Tibial nerve (tissue), 4 donors: Measurements from ENCODE around the gene FAM83F. TPM values are rescaled to one million over a fixed set of nuclear protein-coding genes. Genes with fewer than 3 reads are reported as not detected.
A peak's percentile ranks its signal among the peaks of the same experiment; 100 is the strongest.
"Not testable (repeated sequence)": the region's sequence is repeated elsewhere in the genome, so short reads cannot be mapped to it uniquely, and the experiment has no call there.

Experiments used
- DNase-seq, 2 donors: peaks; one replicate each; pipeline ENCODE4 v3.0.0-alpha.2; 2019; ENCODE audit warnings: low spot score in 2 of 2
- H3K27ac ChIP-seq, 4 donors: fragments of 200-600 bp; sonication (generic) in 3 of 4; one replicate each; pipeline ENCODE4 v1.5.1; 2017 to 2019; ENCODE audit warnings: mild to moderate bottlenecking in 1 of 4
- H3K27me3 ChIP-seq, 2 donors: fragments of 200-600 bp; sonication (generic) in 1 of 2; one replicate each; pipeline versions ENCODE4 v1.5.1 to v1.6.0; 2017 to 2019
- H3K36me3 ChIP-seq, 3 donors: fragments of 200-600 bp; sonication (generic); one replicate each; pipeline ENCODE4 v1.5.1; 2018 to 2019
- H3K4me1 ChIP-seq, 4 donors: fragments of 200-600 bp; sonication (generic) in 3 of 4; one replicate each; pipeline ENCODE4 v1.5.1; 2017 to 2019
- H3K4me3 ChIP-seq, 4 donors: fragments of 200-600 bp; sonication (generic) in 3 of 4; one replicate each; pipeline ENCODE4 v1.5.1; 2017 to 2019; ENCODE audit warnings: mild to moderate bottlenecking in 1 of 4, moderate library complexity in 1 of 4
- H3K9me3 ChIP-seq, 4 donors: fragments of 200-600 bp; sonication (generic) in 3 of 4; one replicate each; pipeline ENCODE4 v1.5.1; 2017 to 2019
- EP300 ChIP-seq, 2 donors: sonication (generic); formaldehyde crosslinking; IDR thresholded peaks; one replicate each; pipeline ENCODE4 v1.6.1; 2017; ENCODE audit warnings: antibody characterized with exemption in 2 of 2, mild to moderate bottlenecking in 1 of 2
- POLR2A ChIP-seq, 2 donors: fragments of 450-650 bp; IDR thresholded peaks; one replicate each; pipeline ENCODE4 v1.6.1; 2017; ENCODE audit warnings: antibody characterized with exemption in 2 of 2, mild to moderate bottlenecking in 2 of 2, moderate library complexity in 2 of 2
- WGBS, 2 donors: methylation state at CpG; one replicate each; pipeline ENCODE4 v1.1.5; 2018; 5-methylcytosine and 5-hydroxymethylcytosine counted together
- total RNA-seq, 4 donors: library from RNA; depleted of rRNA; stranded (reverse); fragments of >200 nt; gene quantifications; one replicate each; pipeline ENCODE4 v1.1.0, GENCODE V29; 2016
- TF ChIP-seq, protein P1 (sequence below), 5 experiments: fragments of 200-600 bp in 3 of 5; fragments of 450-650 bp in 2 of 5; sonication (generic) in 3 of 5; IDR thresholded peaks; one replicate each; pipeline ENCODE4 v1.5.1; 2016 to 2019; ENCODE audit warnings: antibody characterized with exemption in 5 of 5, mild to moderate bottlenecking in 3 of 5, moderate library complexity in 2 of 5

FAM83F gene
- total RNA-seq, 4 donors from 2014 or later: 8.2 to 11.2 (median 9.8) TPM

DNA sequence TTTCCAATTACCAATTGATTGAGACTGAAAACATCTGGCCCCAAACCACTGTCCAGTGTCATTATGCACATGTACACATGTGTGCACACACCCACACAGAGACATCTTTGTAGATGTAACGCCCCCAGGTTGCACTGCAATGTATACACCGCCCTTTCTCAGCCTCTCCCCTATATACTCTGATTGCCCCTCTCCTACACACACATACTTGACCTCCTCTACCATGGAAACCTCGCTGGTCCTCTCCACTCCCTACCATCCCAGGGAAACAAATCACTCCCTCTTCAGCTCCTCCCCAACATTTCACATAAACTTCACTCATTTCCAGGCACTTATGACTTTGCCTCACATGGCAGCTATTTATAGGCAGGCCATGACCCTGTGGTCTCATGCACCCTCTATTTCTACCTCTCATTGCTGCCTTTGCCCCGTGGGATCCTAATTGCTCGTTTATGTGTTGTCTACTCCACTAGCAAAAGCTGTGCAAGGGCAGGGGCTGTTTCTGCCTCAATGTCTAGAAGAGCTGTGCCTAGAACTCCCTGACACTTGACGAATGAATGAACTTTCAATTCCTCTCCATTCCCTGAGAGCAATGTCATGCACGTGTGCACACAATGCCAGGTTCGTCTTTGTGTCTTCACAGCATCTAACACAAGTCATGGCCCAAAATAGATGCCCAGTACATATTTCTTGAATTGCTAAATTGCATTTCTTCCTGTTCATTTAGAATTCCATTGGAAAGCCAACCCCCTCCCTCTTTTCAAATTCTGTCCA lies 44.6 kb upstream of the FAM83F start:
- H3K27ac ChIP-seq: peak overlapping the region in 1 of 4 donors; percentile 20
- 73 to 79% methylated on average over 8 of the region's 8 CpGs for WGBS, 2 donors
- no peaks in the 10 kb centered on the region for H3K27me3 ChIP-seq
- DNase-seq: no peak
- no peak for TF ChIP-seq POLR2A (IDR thresholded peaks at IDR 0.05)
- peaks cover 0 to 47% (median 14%) of the 10 kb centered on the region in 4 donors for H3K4me1 ChIP-seq
- H3K4me3 ChIP-seq: no peak overlapping the region
- no peaks in the 10 kb centered on the region for H3K36me3 ChIP-seq
- H3K9me3 ChIP-seq: peaks cover 0 to 5% (median 0%) of the 10 kb centered on the region in 4 donors

DNA sequence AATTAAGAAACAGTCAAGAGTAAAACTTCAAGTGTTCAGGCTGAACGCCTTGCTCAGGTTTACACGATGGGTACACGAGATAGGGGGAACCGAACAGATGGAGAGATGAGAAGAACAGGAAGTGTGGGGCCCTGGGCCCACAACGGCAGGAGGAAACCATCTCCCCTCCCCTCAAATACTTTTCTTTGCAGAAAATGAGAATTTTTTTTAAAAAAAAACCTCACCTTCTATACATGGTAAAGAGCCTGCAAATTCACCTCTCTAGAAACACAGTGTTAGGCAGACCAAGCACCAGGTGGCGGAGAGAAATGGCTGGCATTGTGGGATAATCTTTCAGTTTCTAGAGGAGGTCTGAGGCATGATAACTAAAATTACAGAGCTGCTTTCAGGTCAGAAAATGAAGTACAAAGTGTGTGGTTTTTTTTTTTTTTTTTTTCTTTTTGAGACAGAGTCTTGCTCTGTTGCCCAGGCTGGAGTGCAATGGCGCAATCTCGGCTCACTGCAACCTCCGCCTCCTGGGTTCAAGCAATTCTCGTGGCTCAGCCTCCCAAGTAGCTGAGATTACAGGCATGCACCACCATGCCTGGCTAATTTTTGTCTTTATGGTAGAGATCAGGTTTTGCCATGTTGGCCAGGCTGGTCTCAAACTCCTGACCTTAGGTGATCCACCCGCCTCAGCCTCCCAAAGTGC lies 43.0 kb upstream of the FAM83F start:
- Histone ChIP-seq H3K27ac (peak overlapping the region in 1 of 4 donors; percentile 54), H3K4me1 (peaks cover 0 to 48% (median 12%) of the 10 kb centered on the region in 4 donors)
- 83 to 89% methylated on average over 11 of the region's 11 CpGs for WGBS, 2 donors
- not testable (repeated sequence) for DNase-seq, H3K27me3 ChIP-seq, H3K9me3 ChIP-seq, H3K36me3 ChIP-seq, H3K4me3 ChIP-seq

DNA sequence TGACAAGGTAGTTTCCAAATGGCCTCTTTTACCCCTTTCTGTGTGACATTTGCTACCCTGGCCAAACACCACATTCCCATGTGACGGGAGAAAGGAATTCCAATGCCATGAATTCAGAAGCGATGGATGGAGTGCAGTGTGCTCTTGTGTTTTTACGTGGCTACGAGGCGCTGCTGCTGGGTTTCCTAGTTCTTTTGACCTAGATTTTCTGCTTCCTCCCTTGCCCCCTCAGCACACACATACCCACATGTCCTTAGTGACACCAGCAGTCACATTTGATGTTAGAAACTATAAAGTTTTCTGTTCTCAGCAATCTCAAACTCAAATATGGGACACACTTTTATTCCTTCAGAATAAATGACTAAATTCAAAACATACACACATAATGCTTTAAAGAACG lies 42.4 kb upstream of the FAM83F start:
- 67 to 70% methylated on average over 6 of the region's 6 CpGs for WGBS, 2 donors
- peak overlapping the region in 1 of 4 donors; percentile 54 for H3K27ac ChIP-seq
- no peaks in the 10 kb centered on the region for H3K27me3 ChIP-seq
- TF ChIP-seq EP300 (IDR thresholded peaks at IDR 0.05) (no peak), POLR2A (IDR thresholded peaks at IDR 0.05) (no peak)
- no peak for DNase-seq
- H3K9me3 ChIP-seq: peaks cover 0 to 7% (median 0%) of the 10 kb centered on the region in 4 donors
- no peaks in the 10 kb centered on the region for H3K36me3 ChIP-seq
- no peak overlapping the region for H3K4me3 ChIP-seq
- peaks cover 0 to 46% (median 9%) of the 10 kb centered on the region in 4 donors for H3K4me1 ChIP-seq

DNA sequence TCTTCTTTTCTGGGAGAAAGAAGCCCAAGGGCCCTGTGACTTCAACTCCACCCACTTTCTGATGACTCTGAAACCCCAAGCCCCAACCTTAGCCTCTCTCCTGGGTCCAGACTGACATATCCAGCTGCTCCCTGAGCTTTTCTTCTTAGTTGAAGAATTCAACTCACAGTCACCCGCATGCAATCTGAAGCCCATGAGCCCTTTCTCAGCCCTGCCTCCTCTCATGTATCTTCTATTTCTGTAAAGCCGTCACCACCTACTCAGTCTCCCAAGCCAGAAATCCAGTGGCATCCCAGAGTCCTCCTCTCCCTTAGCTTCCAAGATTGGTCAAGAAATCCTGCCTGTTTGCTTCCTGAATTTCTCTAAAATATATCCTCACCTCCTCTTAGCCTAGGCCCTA lies 41.7 kb upstream of the FAM83F start:
- Histone ChIP-seq H3K27ac (peak overlapping the region in 2 of 4 donors; percentile 83 to 85), H3K4me3 (no peak overlapping the region), H3K4me1 (peaks cover 0 to 42% (median 8%) of the 10 kb centered on the region in 4 donors), H3K9me3 (peaks cover 0 to 7% (median 0%) of the 10 kb centered on the region in 4 donors), H3K27me3 (no peaks in the 10 kb centered on the region), H3K36me3 (no peaks in the 10 kb centered on the region)
- TF ChIP-seq, protein P1, sequence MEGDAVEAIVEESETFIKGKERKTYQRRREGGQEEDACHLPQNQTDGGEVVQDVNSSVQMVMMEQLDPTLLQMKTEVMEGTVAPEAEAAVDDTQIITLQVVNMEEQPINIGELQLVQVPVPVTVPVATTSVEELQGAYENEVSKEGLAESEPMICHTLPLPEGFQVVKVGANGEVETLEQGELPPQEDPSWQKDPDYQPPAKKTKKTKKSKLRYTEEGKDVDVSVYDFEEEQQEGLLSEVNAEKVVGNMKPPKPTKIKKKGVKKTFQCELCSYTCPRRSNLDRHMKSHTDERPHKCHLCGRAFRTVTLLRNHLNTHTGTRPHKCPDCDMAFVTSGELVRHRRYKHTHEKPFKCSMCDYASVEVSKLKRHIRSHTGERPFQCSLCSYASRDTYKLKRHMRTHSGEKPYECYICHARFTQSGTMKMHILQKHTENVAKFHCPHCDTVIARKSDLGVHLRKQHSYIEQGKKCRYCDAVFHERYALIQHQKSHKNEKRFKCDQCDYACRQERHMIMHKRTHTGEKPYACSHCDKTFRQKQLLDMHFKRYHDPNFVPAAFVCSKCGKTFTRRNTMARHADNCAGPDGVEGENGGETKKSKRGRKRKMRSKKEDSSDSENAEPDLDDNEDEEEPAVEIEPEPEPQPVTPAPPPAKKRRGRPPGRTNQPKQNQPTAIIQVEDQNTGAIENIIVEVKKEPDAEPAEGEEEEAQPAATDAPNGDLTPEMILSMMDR (IDR thresholded peaks at IDR 0.05): no peak
- WGBS, 2 donors: 83 to 91% methylated on average over 2 of the region's 2 CpGs
- DNase-seq: no peak

DNA sequence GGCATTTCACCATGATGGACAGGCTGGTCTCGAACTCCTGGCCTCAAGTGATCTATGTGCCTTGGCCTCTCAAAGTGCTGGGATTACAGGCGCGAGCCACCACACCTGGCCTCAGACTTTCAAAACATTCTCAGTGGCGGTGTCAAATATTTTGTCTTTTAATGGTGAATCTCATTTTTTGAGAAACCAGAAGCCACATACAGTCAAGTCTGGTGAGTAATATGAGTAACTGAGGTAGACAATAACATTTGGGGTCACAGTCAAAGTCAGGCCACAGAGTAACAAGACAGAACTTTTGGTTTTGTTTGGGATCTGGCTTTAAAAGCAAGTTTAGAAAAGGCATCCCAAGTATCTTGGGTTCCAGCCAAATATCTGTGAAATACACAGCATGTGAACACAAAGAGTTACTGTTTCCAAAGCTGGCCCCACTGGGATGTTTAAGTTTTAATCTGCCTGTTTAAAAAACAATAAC lies 40.1 kb upstream of the FAM83F start:
- H3K27me3 ChIP-seq: no peaks in the 10 kb centered on the region
- TF ChIP-seq POLR2A (IDR thresholded peaks at IDR 0.05) (no peak), EP300 (IDR thresholded peaks at IDR 0.05) (peak; percentile 65)
- TF ChIP-seq, protein P1 (IDR thresholded peaks at IDR 0.05): no peak
- DNase-seq: peak in 1 of 2 donors; percentile 18
- peak overlapping the region; percentile 57 to 85 (median 74) for H3K27ac ChIP-seq
- H3K4me1 ChIP-seq: peaks cover 0 to 41% (median 10%) of the 10 kb centered on the region in 4 donors
- no peak overlapping the region for H3K4me3 ChIP-seq
- H3K36me3 ChIP-seq: no peaks in the 10 kb centered on the region
- WGBS, 2 donors: 50 to 64% methylated on average over 4 of the region's 4 CpGs
- peaks cover 0 to 7% (median 0%) of the 10 kb centered on the region in 4 donors for H3K9me3 ChIP-seq

DNA sequence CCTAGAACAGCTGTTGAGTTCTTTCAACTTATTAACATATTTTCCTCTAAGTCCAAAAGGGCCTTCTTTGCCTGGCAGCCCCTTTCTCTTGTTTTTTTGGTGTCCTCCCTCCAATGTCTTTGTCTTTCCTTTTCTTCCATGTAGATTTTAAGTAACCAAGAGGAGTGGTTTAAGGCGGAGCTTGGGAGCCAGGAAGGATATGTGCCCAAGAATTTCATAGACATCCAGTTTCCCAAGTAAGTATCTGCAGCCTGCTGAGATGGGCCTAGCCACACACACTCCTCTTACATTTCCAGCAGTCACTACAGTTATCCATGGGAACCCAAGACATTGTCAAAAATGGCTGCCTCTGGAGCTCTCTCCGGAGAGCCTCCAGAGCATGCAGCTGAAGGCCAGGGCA lies 39.1 kb upstream of the FAM83F start:
- WGBS, 2 donors: 91 to 100% methylated on average over 2 of the region's 2 CpGs
- TF ChIP-seq EP300 (IDR thresholded peaks at IDR 0.05) (no peak), POLR2A (IDR thresholded peaks at IDR 0.05) (no peak)
- TF ChIP-seq, protein P1 (IDR thresholded peaks at IDR 0.05): no peak
- H3K27me3 ChIP-seq: no peaks in the 10 kb centered on the region
- peaks cover 0 to 35% (median 10%) of the 10 kb centered on the region in 4 donors for H3K4me1 ChIP-seq
- no peaks in the 10 kb centered on the region for H3K36me3 ChIP-seq
- DNase-seq: no peak
- peak overlapping the region in 3 of 4 donors; percentile 57 to 85 (median 83) for H3K27ac ChIP-seq
- H3K9me3 ChIP-seq: peaks cover 0 to 7% (median 0%) of the 10 kb centered on the region in 4 donors
- H3K4me3 ChIP-seq: no peak overlapping the region
